CD4-positive, alpha-beta T cell treated with Interleukin-15 for 1 hour (primary cell): ENCODE data around the gene TBL1Y.
"Not testable (repeated sequence)": the region's sequence is repeated elsewhere in the genome, so short reads cannot be mapped to it uniquely, and the experiment has no call there.

Experiments
- DNase-seq: peaks from one replicate; pipeline ENCODE4 v3.0.0-alpha.2; 2020

TBL1Y gene

DNA sequence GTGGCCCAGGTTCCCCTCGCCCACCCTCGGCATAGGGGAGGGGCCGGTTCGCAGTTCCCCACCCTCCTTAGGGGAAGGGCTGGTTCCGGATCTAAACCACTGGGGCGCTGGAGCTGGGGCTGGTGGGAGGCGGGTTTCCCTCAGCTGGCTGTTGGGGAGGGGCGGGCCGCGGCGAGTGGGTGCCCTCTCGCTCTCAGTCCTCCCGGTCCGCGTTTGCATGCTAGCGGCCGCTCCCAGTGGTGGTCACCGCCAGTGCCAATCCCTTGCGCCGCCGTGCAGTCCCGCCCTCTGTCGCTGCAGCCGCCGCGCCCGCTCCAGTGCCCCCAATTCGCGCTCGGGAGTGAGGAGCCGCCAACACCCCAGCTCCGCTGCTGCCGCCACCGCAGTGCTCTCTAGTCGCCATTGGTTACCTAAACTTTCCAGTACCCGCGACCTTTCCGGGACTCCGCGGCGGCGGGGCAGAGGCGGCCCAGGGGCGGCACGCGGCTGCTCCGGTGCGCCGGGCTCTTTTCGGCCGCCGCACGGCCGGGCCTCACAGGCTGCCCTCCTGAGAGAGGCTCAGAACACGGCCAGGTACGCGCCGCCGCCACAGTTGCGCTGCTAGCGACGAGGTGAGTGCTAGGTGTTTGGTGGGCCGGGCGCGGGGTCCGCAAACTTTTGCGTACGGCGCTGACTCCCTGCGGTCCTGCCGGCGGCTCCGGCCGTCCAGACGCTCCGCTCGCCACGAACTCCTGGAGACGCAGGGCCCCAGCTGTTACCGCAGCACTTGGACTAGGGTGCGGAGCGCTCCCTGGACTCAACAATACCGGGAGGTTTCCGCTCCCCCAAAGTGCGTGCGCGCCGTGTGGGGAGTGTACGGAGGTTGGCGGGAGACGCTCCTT, at the start of gene TBL1Y:
Gene TBL1Y, plus strand, starts transcription at position 326 of the 881 bp plus-strand sequence. CDS start 114,388 bp downstream, outside the sequence.
- DNase-seq: no peak

DNA sequence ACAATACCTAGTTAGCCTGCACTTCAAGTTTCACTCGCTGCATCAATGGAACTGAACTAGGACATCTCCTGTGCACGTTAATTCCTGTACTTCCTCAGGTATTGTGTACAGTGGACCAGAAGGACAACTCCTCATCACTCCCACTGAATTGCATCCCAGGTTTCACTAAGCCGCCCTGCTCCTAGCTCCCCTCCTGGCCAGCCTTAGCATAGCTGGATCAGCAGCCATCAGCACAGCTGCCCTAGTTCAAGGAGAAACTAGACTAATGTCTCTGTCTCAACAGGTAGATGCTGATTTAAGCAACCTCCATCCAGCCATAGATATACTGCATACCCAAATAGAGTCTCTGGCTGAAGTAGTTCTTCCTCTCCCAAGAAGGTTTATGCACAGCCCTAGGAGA, 16.0 kb upstream of the TBL1Y start:
- DNase-seq: no peak

DNA sequence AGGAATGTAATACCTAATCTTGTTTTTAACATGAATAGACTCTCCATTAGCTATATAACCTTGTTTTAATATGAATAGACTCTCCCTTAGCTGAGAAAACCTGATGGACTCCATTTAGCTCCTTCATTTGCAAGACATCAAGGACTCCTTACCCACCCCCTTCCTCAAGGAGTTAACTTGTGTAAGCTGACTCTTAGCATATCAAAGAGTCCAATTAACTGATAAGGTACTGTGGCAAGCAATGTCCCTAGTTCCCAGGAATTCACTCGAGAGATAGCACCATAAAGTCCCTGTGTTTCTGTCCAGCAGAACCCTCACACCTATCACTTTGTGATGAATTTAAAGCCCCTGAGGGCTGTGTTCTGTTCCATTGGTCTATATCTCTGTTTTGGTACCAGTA, 15.3 kb upstream of the TBL1Y start:
- DNase-seq: no peak

DNA sequence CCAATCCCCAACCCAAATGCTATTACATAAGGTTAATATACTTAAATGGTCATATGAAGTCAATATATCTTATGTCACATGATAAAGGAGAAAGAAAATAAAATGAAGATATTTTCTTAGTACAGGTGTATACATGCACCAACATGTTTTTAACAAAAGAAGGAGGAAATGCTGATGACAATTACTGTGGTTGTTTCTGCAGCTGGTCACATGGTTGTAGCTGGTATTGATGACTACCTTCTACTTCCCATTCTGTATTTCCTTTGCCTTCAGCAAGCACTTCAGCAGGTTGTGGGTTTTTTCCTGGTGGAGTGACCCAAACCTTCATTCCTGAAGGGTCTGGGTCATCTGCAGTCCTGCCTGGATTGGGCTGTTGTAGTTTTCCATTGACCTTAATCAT, 8.4 kb upstream of the TBL1Y start:
- DNase-seq: not testable (repeated sequence)

DNA sequence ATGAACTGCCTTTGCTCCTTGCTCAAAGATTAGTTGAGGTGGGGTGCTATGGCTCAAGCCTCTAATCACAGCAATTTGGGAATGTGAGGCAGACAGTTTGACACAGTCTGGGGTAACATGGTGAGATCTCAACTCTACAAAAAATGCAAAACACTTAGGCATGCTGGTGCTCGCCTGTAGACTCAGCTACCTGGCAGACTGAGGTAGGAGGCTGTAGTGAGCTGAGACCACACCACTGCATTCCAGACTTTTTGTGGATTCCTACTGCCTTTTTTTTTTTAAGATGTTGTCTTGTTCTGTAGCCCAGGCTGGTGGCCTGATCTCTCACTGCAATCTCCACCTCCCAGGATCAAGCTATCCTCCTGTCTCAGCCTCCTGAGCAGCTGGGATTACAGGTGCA, 2.9 kb upstream of the TBL1Y start:
- no peak for DNase-seq

DNA sequence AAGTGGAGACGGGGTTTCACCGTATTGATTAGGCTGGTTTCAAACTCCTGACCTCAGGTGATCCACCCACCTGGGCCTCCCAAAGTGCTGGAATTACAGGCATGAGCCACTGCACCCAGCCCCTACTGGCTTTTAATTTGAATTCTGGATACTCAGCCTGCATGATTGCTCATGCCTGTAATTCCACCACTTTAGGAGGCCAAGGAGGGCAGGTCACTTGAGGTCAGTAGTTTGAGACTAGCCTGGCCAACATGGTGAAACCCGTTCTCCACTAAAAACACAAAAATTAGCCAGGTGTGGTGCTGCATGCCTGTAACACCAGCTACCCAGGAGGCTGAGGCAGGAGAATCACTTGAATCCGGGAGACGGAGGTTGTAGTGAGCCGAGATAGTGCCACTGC, 2.5 kb upstream of the TBL1Y start:
- not testable (repeated sequence) for DNase-seq

DNA sequence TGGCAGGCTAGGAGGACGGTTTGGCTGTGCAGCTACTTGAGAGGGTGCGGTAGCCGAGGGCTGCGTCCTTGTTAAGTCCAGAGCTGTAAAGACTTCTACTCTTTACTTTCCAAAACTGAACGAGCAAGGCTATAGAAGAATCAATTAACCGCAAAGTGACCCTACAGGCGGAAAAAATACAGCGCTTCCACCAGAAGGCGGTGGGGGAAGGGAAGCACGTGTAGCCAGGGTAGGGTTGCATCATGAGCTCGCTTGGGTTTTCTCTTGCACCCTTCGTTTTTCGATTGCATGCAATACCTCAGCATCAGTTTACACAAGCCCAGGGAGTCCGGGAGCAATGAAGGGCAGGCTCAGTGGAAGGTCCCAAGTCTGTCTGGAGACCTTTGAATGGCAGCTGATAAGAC, 1.4 kb upstream of the TBL1Y start:
- no peak for DNase-seq

DNA sequence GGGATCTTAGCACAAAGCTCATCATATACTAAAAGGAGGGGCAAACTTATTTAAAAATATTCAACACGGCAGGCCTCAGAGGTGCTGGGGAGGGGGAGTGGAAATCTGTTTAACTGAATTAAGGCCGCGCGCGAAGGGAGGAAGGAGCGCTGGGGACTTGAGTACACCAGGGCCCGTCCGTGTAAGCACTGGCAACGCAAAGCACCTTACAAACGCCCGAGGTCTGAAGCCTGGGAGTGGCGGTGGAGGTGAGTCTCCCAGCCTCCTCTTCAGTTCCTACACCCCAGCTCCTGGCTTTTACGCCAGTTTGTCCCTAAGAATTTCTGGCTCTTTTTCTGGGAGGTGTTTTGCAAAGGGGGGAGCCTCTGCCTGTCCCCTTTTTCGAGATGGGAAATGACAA, 641 bp upstream of the TBL1Y start:
- no peak for DNase-seq

DNA sequence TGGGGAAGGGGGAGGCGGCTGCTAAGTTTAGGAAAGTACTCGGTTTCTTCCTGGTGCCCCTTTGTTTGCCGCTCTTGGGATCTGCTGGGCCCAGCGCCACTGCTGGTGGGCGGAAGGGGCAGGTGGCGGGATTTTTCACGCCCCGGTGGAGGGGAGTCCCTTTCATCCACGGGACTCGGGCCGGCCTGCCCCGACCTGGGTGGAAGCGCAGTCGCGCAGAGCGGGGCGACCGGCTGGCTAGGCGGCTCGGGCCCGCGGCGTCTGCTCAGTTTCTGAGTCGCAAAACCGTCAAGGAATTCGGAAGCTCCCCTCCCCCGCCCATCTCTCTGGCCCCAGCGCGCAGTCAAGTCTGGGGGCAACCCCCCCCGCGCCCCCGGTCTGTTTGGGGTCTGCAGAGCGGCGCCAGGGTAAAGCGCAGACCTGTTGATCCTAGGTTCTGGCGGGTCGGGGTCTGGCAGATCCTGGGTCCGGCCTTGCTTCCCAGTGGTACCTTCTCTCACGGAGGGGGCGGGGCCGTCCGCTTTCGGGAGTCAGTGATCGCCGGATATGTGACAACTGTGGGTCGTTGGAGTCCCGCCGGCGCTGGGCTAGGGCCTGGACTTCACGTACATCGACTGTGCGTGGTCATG, 870 bp downstream of the TBL1Y start, which contains the start of gene AMELY:
Gene AMELY, minus strand, starts transcription at position 500 of the 629 bp plus-strand sequence. CDS start 39,144 bp downstream, outside the sequence.
- no peak for DNase-seq

DNA sequence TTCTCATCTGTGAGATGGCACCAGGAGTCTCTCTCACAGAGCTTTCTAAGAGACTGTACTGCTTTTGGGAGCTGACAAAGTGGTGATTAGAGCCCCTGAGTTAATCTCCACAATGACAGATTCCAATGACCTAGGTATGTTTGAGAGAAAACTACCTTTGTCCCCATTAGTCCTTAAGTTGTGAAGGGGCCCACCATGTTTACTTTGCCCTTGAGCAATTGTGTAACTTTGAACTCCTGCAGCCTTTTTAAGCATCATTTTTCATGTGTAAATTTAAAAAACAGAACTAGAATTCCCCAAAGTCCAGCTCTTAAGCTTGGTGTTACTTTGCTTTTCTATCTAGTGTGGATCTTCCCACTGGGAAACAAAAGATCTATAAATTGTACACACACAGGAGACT, 2.9 kb downstream of the TBL1Y start:
- no peak for DNase-seq

DNA sequence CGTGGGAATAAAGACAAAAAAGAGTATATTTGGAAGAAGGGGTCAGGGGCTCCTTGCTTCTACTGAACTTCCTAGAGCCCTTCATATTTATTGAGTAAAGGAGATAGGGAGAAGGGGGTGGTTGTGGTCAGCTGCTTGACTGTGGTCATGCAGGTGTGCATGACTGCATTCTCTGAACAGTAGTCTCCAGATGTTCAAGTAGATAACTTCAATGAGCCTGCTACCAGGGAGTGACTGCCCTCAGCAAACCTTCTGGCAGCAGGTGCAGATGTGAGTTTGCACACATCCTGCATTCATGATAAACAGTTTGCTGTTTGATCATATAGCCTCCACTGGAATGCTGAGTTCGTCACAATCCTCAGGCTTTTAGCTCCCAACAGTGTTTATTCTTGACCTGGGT, 10.6 kb downstream of the TBL1Y start:
- no peak for DNase-seq

DNA sequence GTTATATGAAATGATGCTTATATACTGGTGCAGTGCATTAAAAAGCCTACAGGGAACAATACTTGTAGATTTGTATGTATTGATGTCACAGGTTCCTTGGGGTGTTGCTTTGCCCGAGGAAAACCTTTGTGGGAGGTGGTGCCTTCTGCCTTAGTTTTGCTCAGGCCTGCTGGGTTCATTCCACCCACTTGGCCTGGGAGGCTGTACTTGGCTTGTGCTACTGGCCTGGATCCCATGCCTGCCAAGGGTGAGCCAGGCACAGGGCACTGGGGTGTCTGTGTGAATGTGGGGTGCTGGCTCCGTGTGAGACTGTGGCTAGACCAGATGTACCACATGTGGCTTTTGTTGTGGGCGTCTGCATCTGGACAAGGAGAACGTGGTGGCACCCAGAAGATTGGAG, 17.8 kb downstream of the TBL1Y start:
- no peak for DNase-seq

DNA sequence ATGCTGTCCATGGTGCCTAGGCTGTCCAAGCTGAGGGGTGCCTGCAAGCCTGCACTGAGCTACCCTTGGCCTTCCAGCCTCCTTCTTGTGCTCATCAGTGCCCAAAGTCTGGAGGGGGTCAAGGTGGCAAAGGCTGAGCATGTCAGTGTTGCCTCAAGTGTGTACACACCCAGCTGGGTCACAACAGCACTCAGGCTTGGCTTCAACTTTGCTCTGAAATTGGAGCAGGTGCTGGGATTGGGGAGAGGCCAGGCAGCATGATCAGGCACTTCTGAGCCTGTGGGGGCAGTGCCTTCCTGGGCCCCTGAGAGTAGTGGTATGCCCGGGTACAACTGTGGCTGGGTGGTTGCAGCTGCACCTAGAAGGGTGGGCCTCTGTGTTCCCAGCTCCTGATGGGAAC, 18.7 kb downstream of the TBL1Y start:
- DNase-seq: no peak

DNA sequence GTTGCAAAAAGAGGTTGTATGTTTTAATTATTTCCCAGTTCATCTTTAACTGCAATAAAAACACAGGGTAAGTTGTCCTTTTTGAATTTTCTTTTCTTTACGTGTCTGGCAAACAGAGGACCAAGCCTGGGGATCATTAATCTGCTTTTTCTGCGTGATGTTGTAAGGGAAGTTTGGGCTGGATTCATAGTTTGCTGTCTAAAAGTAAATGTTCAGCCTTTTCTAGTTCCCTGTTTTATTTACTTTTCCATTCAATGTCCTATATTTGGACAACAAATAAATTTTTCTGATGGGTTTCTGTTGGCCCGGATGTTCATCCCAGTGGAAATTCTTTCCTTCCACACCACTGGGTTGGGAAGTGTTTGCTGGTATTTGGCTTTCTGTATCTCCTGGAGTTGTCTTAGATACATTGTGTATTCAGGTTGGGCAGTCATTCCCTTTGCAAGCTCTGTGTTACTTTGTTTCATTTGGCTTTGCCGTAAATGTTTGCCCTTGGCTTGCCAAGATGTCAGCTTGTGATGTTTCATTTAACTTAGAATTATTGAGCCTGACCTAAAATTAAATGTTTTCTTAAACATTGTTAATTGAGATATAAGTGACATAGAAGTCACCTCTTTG, 21.4 kb downstream of the TBL1Y start:
- no peak for DNase-seq

DNA sequence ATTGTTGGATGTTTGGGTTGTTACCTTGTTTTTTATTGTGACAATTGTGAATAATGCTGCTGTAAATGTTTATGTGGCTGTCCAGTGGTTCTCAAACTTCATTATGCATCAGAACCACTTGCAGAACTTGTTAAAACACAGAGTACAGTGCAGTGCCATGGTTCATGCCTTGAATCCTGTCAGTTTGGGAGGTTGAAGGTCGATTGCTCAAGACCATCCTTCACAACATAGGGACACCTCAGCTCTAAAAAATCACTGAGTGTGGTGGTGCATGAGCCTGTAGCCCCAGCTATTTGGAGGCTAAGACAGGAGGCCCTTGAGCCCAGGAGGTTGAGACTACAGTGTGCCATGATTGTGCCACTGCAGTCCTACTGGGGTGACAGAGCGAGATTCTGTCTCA, 25.0 kb downstream of the TBL1Y start:
- no peak for DNase-seq

DNA sequence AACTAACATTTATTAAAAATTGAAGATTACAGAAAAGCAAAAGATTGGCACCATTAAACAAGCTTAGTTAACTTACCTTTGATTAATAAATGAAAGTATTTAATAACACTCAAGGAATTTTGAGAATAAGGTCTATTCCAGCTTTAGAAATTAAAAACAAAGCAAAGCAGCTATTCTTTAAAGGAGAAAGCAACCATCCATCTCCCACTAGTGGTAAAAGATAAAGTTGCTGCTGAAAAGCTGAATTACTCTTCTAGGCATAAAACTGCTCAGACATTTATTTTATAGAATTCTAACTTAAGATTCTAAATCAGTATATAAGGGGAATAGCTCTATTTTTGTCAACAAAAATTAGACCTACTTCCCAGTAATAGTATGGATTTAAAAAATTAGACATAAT, 37.2 kb downstream of the TBL1Y start:
- DNase-seq: no peak

DNA sequence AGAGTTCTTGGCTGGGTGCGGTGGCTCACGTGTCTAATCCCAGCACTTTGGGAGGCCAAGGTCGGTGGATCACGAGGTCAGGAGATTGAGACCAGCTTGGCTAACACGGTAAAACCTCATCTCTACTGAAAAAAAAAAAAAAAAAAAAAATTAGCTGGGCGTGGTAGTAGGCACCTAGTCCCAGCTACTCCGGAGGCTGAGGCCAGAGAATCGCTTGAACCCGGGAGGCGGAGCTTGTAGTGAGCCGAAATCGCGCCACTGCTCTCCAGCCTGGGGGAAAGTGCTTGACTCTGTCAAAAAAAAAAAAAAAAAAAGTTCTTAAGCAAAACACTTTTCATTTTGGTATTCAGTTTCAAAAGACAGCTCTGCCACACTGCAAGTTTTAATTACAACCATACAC, 37.9 kb downstream of the TBL1Y start:
- DNase-seq: no peak

DNA sequence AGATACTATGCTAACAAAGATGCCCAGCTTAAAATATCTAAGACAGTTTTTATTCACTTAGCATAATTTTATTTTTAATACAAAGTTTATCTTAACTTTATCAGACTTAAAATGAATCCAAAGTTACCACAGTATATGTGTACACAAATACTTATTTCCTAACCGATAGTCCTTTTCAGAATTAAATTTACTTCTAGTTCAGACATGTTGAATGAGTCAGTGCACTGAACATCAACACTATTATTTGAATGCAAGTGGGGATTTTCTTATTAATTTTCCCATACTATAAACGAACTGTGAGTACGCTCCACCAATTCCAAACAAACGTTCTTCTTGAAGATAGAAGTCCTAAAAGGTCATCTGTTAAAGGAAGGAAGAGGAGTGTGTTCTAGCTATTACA, 39.5 kb downstream of the TBL1Y start:
- DNase-seq: no peak

DNA sequence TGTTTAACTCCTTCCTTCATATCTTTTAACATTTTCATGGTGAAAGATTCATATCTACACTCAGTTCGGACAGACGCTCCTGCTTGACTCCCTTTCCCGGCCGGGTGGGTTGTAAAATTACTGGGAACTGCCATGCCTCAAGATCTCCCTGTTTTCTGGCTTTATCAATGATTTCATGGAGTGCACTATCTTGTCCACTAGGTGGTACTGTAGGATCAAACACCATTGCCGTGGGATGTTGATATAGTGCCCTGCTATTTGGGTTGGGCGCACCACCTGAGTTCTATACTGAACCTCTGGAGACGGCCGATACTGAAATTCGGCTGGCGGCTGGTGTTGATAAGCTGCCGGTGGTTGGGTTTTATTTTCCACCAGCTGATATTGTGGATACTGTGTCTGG, 54.2 kb downstream of the TBL1Y start:
- DNase-seq: no peak

DNA sequence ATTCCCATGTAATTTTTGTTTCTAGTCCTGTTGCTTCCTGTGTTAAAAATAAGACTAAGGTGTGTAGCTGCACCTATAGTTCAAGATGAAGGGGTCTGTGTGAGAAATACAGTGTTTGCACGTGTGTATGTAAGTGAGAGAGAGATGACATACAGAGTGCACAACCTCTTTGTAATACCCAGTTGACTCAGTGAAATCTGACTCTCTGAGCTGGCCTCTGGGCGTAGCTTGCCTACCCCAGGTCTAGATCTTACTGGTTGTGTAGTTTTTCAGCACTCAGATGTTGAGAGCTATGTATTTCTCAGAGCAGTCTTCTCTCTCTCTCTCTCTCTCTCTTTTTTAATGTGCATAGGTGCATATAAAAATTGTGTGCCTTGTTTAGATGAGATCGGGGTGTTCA, 56.0 kb downstream of the TBL1Y start:
- DNase-seq: no peak

DNA sequence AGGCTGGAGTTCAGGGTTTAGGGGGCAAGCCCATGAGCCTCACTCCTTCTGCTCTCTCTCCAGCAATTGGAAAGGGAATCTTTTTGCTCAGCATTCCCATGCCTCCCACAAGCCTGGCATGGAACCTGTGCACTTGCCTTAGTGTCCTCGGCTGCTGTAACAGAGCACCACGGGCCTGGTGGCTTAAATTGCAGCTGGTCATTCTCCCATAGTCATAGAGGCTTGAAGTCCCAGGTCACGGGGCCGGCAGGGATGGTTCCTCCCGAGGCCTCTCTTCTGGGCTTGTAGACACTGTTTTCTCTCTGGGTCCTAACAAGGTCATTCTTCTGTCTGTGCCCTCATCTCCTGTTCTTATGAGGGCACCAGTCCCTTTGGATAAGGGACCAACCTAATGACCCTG, 57.2 kb downstream of the TBL1Y start:
- DNase-seq: no peak

DNA sequence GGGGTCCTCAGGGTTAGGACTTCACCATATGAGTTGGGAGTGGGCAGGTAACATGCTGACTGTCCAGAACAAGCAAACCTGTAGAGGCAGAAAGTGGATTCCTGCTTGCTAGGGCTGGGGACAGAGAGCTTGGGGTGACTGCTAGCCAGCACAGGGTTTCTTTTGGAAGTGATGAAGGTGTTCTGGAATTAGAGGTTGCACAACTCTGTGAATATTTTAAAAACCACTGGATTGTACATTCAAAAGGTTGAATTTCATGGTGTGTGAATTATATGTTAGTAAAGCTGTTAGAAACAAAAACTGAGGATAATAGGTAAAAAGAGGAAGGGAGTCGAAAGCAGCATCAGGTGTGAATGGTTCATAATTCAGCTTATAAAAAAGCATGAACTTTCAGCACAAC, 57.7 kb downstream of the TBL1Y start:
- DNase-seq: no peak

DNA sequence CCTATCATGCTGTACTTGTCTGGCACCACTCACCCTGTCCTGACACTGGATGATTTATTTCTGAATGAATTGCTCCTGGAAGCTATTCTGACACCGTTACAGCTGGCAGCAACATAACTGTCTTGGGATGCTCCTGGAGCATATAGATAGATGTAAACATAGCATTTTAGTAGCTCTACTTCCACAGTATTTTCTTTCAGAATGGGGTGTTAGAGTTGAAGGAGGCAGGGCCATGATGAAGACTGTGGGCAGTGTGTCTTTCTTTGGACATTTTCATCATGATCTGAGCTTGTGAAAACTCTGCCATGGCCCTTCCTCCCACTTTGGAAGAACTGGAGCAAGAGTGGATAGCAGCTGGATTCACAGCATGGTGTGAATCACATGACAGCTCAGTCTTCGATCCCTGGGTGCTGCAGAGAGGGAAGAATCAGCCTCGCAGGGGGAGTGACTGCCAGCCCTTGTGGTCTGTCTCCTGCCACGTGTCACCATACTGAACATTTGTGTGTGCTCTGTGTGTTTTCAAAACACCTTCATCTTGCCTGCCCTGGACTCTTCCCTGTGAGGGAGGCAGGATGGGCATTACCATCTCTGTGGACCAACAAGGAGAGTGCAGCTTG, 61.9 kb downstream of the TBL1Y start:
- no peak for DNase-seq

DNA sequence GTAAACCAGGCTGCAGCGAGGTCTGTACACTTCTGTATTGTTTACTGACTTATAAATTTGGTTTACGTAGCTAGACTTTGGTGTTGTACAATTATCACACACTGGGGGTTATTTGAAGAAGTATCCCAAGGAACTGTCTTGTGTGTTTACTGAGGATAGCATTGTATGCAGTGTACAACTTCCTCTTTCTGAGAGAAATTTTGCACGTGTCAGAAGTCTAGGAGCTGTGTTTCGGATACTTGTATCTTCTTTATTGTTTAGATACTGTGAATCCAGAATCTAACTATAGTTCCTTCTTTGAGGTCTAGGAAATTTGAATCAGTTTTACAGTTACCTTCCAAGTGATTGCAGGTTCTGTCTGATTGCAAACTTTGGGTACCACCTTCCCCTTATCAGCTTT, 64.5 kb downstream of the TBL1Y start:
- DNase-seq: no peak
